ENCODE measurements around the gene C14orf93. TPM values are rescaled to one million over a fixed set of nuclear protein-coding genes. Genes with fewer than 3 reads are reported as not detected.

Gene C14orf93
- polyA plus RNA-seq, 2 of the 4 experiments (the other 2 are of a cell fraction) = 6.8 to 9.7 TPM

DNA sequence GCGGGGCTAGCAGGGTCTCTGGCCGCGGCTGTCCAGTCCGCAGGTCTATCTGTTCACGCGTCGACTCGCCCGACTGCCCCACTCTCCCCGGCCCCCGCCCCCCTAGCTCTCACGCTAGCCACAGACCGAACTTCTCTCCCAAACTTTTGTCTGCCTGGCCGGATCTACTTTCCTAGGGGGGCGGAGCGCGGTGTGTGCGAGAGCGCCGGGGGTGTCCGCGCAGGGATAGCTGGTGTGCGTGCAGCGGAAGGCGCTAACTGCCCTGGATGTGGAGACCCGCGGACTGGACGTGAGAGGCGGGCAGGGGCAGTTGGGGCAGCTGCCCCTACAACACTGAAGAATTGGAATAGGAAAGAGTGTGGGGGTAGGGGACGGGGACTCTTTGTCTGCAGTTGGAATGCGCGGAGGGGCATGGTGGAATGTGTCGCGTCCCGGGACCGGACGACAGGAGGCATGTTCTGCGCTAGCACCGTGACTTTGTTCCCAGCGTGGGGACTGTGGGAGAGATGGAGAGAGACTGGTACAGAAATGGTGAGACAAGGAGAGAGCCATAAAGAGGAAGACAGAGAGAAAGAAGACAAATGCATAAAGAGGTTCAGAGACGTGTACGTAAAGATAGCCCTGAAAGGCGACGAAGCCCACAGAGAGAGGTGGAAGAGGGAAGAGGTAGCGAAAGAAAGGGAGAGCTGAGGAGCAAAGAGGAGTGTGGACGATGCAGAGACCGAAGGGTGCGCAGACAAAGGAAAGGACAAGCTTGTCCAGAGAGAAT is 27.3 kb downstream of the C14orf93 start, which contains the start of gene AJUBA (continued):
- TF ChIP-seq NPAS2 (CRISPR knock-in tag; IDR thresholded peaks at IDR 0.05; ENCODE audit: borderline replicate concordance) (no peak), ZNF302 (CRISPR knock-in tag; IDR thresholded peaks at IDR 0.05) (no peak), HEYL (CRISPR knock-in tag; IDR thresholded peaks at IDR 0.05) (no peak), HOXA7 (CRISPR knock-in tag; IDR thresholded peaks at IDR 0.05) (no peak), HOXB5 (CRISPR knock-in tag; IDR thresholded peaks at IDR 0.05) (no peak), SMC3 (IDR thresholded peaks at IDR 0.05) (peak; percentile 33; the same call in 1 of the 3 replicates), SREBF2 (IDR thresholded peaks at IDR 0.05) (no peak), BHLHE40 (IDR thresholded peaks at IDR 0.05; ENCODE audit: low read depth, low read length) (no peak), NFE2L2 (conservative IDR thresholded peaks at IDR 0.05; ENCODE audit: low read length) (no peak), NR3C1 (IDR thresholded peaks at IDR 0.05) (no peak), RARB (CRISPR knock-in tag; IDR thresholded peaks at IDR 0.05) (no peak; the same call in 1 of the 2 replicates), MAZ (IDR thresholded peaks at IDR 0.05; ENCODE audit: borderline replicate concordance, low read depth, low read length) (no peak), POLR2A (IDR thresholded peaks at IDR 0.05; ENCODE audit: low read length) (peak; percentile 61), ZFP36 (IDR thresholded peaks at IDR 0.05; ENCODE audit: borderline replicate concordance, partially characterized antibody) (no peak), CBX8 (IDR thresholded peaks at IDR 0.05) (no peak), ZC3H11A (IDR thresholded peaks at IDR 0.05) (no peak), POLR2AphosphoS2 (conservative IDR thresholded peaks at IDR 0.05; ENCODE audit: low read length) (no peak), FOSB (CRISPR knock-in tag; IDR thresholded peaks at IDR 0.05) (no peak), RAD21 (conservative IDR thresholded peaks at IDR 0.05 in 1 of 2, IDR thresholded peaks at IDR 0.05 in 1 of 2) (peak in 1 of 2 experiments; percentile 24; a peak in 1 of 5 replicates), MYC (IDR thresholded peaks at IDR 0.05; ENCODE audit: borderline replicate concordance, low read length) (no peak), JUNB (IDR thresholded peaks at IDR 0.05) (no peak), RNF2 (IDR thresholded peaks at IDR 0.05; ENCODE audit: borderline replicate concordance, low read depth) (no peak; the same call in 1 of the 2 replicates), RCOR1 (IDR thresholded peaks at IDR 0.05; ENCODE audit: low read depth, low read length) (no peak), EP300 (IDR thresholded peaks at IDR 0.05) (peak in 1 of 2 experiments; percentile 30; a peak in 1 of 5 replicates), TFCP2L1 (CRISPR knock-in tag; IDR thresholded peaks at IDR 0.05) (no peak), FOSL2 (IDR thresholded peaks at IDR 0.05) (no peak), FOSL2 (CRISPR knock-in tag; IDR thresholded peaks at IDR 0.05) (peak; percentile 21; the same call in 1 of the 2 replicates), HDAC2 (IDR thresholded peaks at IDR 0.05) (no peak; the same call in 1 of the 2 replicates)
- TF ChIP-seq, protein P1, sequence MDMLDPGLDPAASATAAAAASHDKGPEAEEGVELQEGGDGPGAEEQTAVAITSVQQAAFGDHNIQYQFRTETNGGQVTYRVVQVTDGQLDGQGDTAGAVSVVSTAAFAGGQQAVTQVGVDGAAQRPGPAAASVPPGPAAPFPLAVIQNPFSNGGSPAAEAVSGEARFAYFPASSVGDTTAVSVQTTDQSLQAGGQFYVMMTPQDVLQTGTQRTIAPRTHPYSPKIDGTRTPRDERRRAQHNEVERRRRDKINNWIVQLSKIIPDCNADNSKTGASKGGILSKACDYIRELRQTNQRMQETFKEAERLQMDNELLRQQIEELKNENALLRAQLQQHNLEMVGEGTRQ (IDR thresholded peaks at IDR 0.05) = no peak
- TF ChIP-seq, protein P2, sequence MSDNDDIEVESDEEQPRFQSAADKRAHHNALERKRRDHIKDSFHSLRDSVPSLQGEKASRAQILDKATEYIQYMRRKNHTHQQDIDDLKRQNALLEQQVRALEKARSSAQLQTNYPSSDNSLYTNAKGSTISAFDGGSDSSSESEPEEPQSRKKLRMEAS (IDR thresholded peaks at IDR 0.05) = peak; percentile 94
- TF ChIP-seq, protein P3, sequence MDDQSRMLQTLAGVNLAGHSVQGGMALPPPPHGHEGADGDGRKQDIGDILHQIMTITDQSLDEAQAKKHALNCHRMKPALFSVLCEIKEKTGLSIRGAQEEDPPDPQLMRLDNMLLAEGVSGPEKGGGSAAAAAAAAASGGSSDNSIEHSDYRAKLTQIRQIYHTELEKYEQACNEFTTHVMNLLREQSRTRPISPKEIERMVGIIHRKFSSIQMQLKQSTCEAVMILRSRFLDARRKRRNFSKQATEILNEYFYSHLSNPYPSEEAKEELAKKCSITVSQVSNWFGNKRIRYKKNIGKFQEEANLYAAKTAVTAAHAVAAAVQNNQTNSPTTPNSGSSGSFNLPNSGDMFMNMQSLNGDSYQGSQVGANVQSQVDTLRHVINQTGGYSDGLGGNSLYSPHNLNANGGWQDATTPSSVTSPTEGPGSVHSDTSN (IDR thresholded peaks at IDR 0.05) = peak; percentile 95
- TF ChIP-seq, protein P4, sequence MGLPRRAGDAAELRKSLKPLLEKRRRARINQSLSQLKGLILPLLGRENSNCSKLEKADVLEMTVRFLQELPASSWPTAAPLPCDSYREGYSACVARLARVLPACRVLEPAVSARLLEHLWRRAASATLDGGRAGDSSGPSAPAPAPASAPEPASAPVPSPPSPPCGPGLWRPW (IDR thresholded peaks at IDR 0.05) = no peak
- TF ChIP-seq, protein P5, sequence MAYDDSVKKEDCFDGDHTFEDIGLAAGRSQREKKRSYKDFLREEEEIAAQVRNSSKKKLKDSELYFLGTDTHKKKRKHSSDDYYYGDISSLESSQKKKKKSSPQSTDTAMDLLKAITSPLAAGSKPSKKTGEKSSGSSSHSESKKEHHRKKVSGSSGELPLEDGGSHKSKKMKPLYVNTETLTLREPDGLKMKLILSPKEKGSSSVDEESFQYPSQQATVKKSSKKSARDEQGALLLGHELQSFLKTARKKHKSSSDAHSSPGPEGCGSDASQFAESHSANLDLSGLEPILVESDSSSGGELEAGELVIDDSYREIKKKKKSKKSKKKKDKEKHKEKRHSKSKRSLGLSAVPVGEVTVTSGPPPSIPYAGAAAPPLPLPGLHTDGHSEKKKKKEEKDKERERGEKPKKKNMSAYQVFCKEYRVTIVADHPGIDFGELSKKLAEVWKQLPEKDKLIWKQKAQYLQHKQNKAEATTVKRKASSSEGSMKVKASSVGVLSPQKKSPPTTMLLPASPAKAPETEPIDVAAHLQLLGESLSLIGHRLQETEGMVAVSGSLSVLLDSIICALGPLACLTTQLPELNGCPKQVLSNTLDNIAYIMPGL (CRISPR knock-in tag; IDR thresholded peaks at IDR 0.05; ENCODE audit: borderline replicate concordance) = peak; percentile 97
- TF ChIP-seq, protein P6, sequence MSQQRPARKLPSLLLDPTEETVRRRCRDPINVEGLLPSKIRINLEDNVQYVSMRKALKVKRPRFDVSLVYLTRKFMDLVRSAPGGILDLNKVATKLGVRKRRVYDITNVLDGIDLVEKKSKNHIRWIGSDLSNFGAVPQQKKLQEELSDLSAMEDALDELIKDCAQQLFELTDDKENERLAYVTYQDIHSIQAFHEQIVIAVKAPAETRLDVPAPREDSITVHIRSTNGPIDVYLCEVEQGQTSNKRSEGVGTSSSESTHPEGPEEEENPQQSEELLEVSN (IDR thresholded peaks at IDR 0.05; ENCODE audit: borderline replicate concordance, low read depth) = peak; percentile 68; the same call in 1 of the 2 replicates
- TF ChIP-seq, protein P7, sequence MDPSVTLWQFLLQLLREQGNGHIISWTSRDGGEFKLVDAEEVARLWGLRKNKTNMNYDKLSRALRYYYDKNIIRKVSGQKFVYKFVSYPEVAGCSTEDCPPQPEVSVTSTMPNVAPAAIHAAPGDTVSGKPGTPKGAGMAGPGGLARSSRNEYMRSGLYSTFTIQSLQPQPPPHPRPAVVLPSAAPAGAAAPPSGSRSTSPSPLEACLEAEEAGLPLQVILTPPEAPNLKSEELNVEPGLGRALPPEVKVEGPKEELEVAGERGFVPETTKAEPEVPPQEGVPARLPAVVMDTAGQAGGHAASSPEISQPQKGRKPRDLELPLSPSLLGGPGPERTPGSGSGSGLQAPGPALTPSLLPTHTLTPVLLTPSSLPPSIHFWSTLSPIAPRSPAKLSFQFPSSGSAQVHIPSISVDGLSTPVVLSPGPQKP (IDR thresholded peaks at IDR 0.05; ENCODE audit: low read depth, low read length) = no peak
- TF ChIP-seq, protein P8, sequence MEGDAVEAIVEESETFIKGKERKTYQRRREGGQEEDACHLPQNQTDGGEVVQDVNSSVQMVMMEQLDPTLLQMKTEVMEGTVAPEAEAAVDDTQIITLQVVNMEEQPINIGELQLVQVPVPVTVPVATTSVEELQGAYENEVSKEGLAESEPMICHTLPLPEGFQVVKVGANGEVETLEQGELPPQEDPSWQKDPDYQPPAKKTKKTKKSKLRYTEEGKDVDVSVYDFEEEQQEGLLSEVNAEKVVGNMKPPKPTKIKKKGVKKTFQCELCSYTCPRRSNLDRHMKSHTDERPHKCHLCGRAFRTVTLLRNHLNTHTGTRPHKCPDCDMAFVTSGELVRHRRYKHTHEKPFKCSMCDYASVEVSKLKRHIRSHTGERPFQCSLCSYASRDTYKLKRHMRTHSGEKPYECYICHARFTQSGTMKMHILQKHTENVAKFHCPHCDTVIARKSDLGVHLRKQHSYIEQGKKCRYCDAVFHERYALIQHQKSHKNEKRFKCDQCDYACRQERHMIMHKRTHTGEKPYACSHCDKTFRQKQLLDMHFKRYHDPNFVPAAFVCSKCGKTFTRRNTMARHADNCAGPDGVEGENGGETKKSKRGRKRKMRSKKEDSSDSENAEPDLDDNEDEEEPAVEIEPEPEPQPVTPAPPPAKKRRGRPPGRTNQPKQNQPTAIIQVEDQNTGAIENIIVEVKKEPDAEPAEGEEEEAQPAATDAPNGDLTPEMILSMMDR (IDR thresholded peaks at IDR 0.05) = no peak

Measured in A549 (cell line).